ENCODE data around the gene CAMK1D. TPM values are rescaled to one million over a fixed set of nuclear protein-coding genes. Genes with fewer than 3 reads are reported as not detected.
"Not testable (repeated sequence)": the region's sequence is repeated elsewhere in the genome, so short reads cannot be mapped to it uniquely, and the experiment has no call there.

The CAMK1D gene
- total RNA-seq (2014; rRNA removed; shearing (Covaris generic); ENCODE audit: low replicate concordance) = 0.11 and 0.63 TPM in 2 replicates

- peaks cover 11% of the 10 kb centered on the region for H3K4me1 ChIP-seq (ENCODE audit: low read length)
- DNase-seq = peak; percentile 92
- no peaks in the 10 kb centered on the region for H3K9me3 ChIP-seq (ENCODE audit: low read length)
- H3K9ac ChIP-seq (ENCODE audit: low read length) = peak within 1 kb of the TSS; percentile 70
- no peak within 1 kb of the TSS for H3K27ac ChIP-seq (ENCODE audit: low read length)
- H2AFZ ChIP-seq (ENCODE audit: low read length) = peak within 1 kb of the TSS; percentile 92
- H3K79me2 ChIP-seq (ENCODE audit: low read length) = no peaks in the 10 kb centered on the region
- peak within 1 kb of the TSS; percentile 92 for H3K4me2 ChIP-seq (ENCODE audit: low read depth, low read length, poor library complexity, severe bottlenecking)
- H3K9me2 ChIP-seq (replicated peaks; ENCODE audit: insufficient read depth, low read length) = no peaks in the 10 kb centered on the region
- no peaks in the 10 kb centered on the region for H3K27me3 ChIP-seq (ENCODE audit: low read length)
- no peaks in the 10 kb centered on the region for H3K36me3 ChIP-seq (ENCODE audit: insufficient read depth, low read length)
- H4K20me1 ChIP-seq (ENCODE audit: insufficient read depth, low read depth, low read length) = no peaks in the 10 kb centered on the region
- peak within 1 kb of the TSS; percentile 76 for H3K4me3 ChIP-seq (ENCODE audit: low read length)
Observed at GRCh38 chr10:12348870-12349628, at the start of gene CAMK1D. Gene CAMK1D, plus strand, starts transcription at chr10:12349547.

- H4K20me1 ChIP-seq (ENCODE audit: insufficient read depth, low read depth, low read length); H3K27ac ChIP-seq (ENCODE audit: low read length); H3K79me2 ChIP-seq (ENCODE audit: low read length); H3K4me3 ChIP-seq (ENCODE audit: low read length); H3K9ac ChIP-seq (ENCODE audit: low read length); H3K9me2 ChIP-seq (replicated peaks; ENCODE audit: insufficient read depth, low read length); DNase-seq; H2AFZ ChIP-seq (ENCODE audit: low read length); H3K36me3 ChIP-seq (ENCODE audit: insufficient read depth, low read length); H3K4me2 ChIP-seq (ENCODE audit: low read depth, low read length, poor library complexity, severe bottlenecking); H3K4me1 ChIP-seq (ENCODE audit: low read length); H3K27me3 ChIP-seq (ENCODE audit: low read length); H3K9me3 ChIP-seq (ENCODE audit: low read length): not testable (repeated sequence)
Observed at GRCh38 chr10:12301036-12301435, 48.3 kb upstream of the CAMK1D start.

- no peaks in the 10 kb centered on the region for H3K9me3 ChIP-seq (ENCODE audit: low read length)
- no peak overlapping the region for H2AFZ ChIP-seq (ENCODE audit: low read length)
- H3K27me3 ChIP-seq (ENCODE audit: low read length) = no peaks in the 10 kb centered on the region
- H3K4me1 ChIP-seq (ENCODE audit: low read length) = no peaks in the 10 kb centered on the region
- no peaks in the 10 kb centered on the region for H4K20me1 ChIP-seq (ENCODE audit: insufficient read depth, low read depth, low read length)
- no peak for DNase-seq
- H3K9me2 ChIP-seq (replicated peaks; ENCODE audit: insufficient read depth, low read length) = no peaks in the 10 kb centered on the region
- H3K4me2 ChIP-seq (ENCODE audit: low read depth, low read length, poor library complexity, severe bottlenecking) = no peak overlapping the region
- H3K27ac ChIP-seq (ENCODE audit: low read length) = no peak overlapping the region
- H3K4me3 ChIP-seq (ENCODE audit: low read length) = no peak overlapping the region
- H3K36me3 ChIP-seq (ENCODE audit: insufficient read depth, low read length) = no peaks in the 10 kb centered on the region
- H3K79me2 ChIP-seq (ENCODE audit: low read length) = no peaks in the 10 kb centered on the region
- H3K9ac ChIP-seq (ENCODE audit: low read length) = no peak overlapping the region
Observed at GRCh38 chr10:12308057-12308456, 41.3 kb upstream of the CAMK1D start.

GRCh38 chr10:12308736-12309375 is 40.5 kb upstream of the CAMK1D start:
- no peak for DNase-seq
- Histone ChIP-seq H4K20me1 (ENCODE audit: insufficient read depth, low read depth, low read length) (no peaks in the 10 kb centered on the region), H3K9ac (ENCODE audit: low read length) (no peak overlapping the region), H3K9me2 (replicated peaks; ENCODE audit: insufficient read depth, low read length) (no peaks in the 10 kb centered on the region), H3K27me3 (ENCODE audit: low read length) (no peaks in the 10 kb centered on the region), H3K9me3 (ENCODE audit: low read length) (no peaks in the 10 kb centered on the region), H3K4me2 (ENCODE audit: low read depth, low read length, poor library complexity, severe bottlenecking) (no peak overlapping the region), H3K4me3 (ENCODE audit: low read length) (no peak overlapping the region), H3K36me3 (ENCODE audit: insufficient read depth, low read length) (no peaks in the 10 kb centered on the region), H2AFZ (ENCODE audit: low read length) (no peak overlapping the region), H3K79me2 (ENCODE audit: low read length) (no peaks in the 10 kb centered on the region), H3K4me1 (ENCODE audit: low read length) (no peaks in the 10 kb centered on the region), H3K27ac (ENCODE audit: low read length) (no peak overlapping the region)

- H3K27ac ChIP-seq (ENCODE audit: low read length); H3K4me1 ChIP-seq (ENCODE audit: low read length); H4K20me1 ChIP-seq (ENCODE audit: insufficient read depth, low read depth, low read length); H3K27me3 ChIP-seq (ENCODE audit: low read length); DNase-seq; H3K9me3 ChIP-seq (ENCODE audit: low read length); H3K4me2 ChIP-seq (ENCODE audit: low read depth, low read length, poor library complexity, severe bottlenecking); H2AFZ ChIP-seq (ENCODE audit: low read length); H3K4me3 ChIP-seq (ENCODE audit: low read length); H3K9ac ChIP-seq (ENCODE audit: low read length); H3K79me2 ChIP-seq (ENCODE audit: low read length); H3K9me2 ChIP-seq (replicated peaks; ENCODE audit: insufficient read depth, low read length); H3K36me3 ChIP-seq (ENCODE audit: insufficient read depth, low read length): not testable (repeated sequence)
Observed at GRCh38 chr10:12309783-12310182, 39.6 kb upstream of the CAMK1D start.

- H3K9me3 ChIP-seq (ENCODE audit: low read length) = no peaks in the 10 kb centered on the region
- H3K27me3 ChIP-seq (ENCODE audit: low read length) = no peaks in the 10 kb centered on the region
- no peaks in the 10 kb centered on the region for H3K4me1 ChIP-seq (ENCODE audit: low read length)
- H3K9ac ChIP-seq (ENCODE audit: low read length) = no peak overlapping the region
- H2AFZ ChIP-seq (ENCODE audit: low read length) = no peak overlapping the region
- DNase-seq = no peak
- H3K36me3 ChIP-seq (ENCODE audit: insufficient read depth, low read length) = no peaks in the 10 kb centered on the region
- no peaks in the 10 kb centered on the region for H4K20me1 ChIP-seq (ENCODE audit: insufficient read depth, low read depth, low read length)
- H3K4me3 ChIP-seq (ENCODE audit: low read length) = no peak overlapping the region
- no peak overlapping the region for H3K27ac ChIP-seq (ENCODE audit: low read length)
- H3K4me2 ChIP-seq (ENCODE audit: low read depth, low read length, poor library complexity, severe bottlenecking) = no peak overlapping the region
- no peaks in the 10 kb centered on the region for H3K9me2 ChIP-seq (replicated peaks; ENCODE audit: insufficient read depth, low read length)
- H3K79me2 ChIP-seq (ENCODE audit: low read length) = no peaks in the 10 kb centered on the region
Observed at GRCh38 chr10:12314836-12315235, 34.5 kb upstream of the CAMK1D start.

- no peak overlapping the region for H2AFZ ChIP-seq (ENCODE audit: low read length)
- H3K27me3 ChIP-seq (ENCODE audit: low read length) = no peaks in the 10 kb centered on the region
- H3K9me3 ChIP-seq (ENCODE audit: low read length) = no peaks in the 10 kb centered on the region
Observed at GRCh38 chr10:12319076-12319475, 30.3 kb upstream of the CAMK1D start.

GRCh38 chr10:12320892-12321291 is 28.5 kb upstream of the CAMK1D start:
- H4K20me1 ChIP-seq (ENCODE audit: insufficient read depth, low read depth, low read length) = no peaks in the 10 kb centered on the region
- H3K79me2 ChIP-seq (ENCODE audit: low read length) = no peaks in the 10 kb centered on the region
- no peaks in the 10 kb centered on the region for H3K9me2 ChIP-seq (replicated peaks; ENCODE audit: insufficient read depth, low read length)
- DNase-seq = no peak
- H3K4me3 ChIP-seq (ENCODE audit: low read length) = no peak overlapping the region
- no peak overlapping the region for H3K4me2 ChIP-seq (ENCODE audit: low read depth, low read length, poor library complexity, severe bottlenecking)
- no peak overlapping the region for H3K9ac ChIP-seq (ENCODE audit: low read length)
- no peaks in the 10 kb centered on the region for H3K4me1 ChIP-seq (ENCODE audit: low read length)
- H2AFZ ChIP-seq (ENCODE audit: low read length) = no peak overlapping the region
- no peaks in the 10 kb centered on the region for H3K27me3 ChIP-seq (ENCODE audit: low read length)
- H3K27ac ChIP-seq (ENCODE audit: low read length) = no peak overlapping the region
- H3K9me3 ChIP-seq (ENCODE audit: low read length) = no peaks in the 10 kb centered on the region
- no peaks in the 10 kb centered on the region for H3K36me3 ChIP-seq (ENCODE audit: insufficient read depth, low read length)

More at GRCh38 chr10:12319076-12319475, 30.3 kb upstream of the CAMK1D start:
- Histone ChIP-seq H3K9me2 (replicated peaks; ENCODE audit: insufficient read depth, low read length) (no peaks in the 10 kb centered on the region), H4K20me1 (ENCODE audit: insufficient read depth, low read depth, low read length) (no peaks in the 10 kb centered on the region), H3K9ac (ENCODE audit: low read length) (no peak overlapping the region), H3K36me3 (ENCODE audit: insufficient read depth, low read length) (no peaks in the 10 kb centered on the region), H3K4me2 (ENCODE audit: low read depth, low read length, poor library complexity, severe bottlenecking) (no peak overlapping the region), H3K79me2 (ENCODE audit: low read length) (no peaks in the 10 kb centered on the region), H3K27ac (ENCODE audit: low read length) (no peak overlapping the region), H3K4me1 (ENCODE audit: low read length) (no peaks in the 10 kb centered on the region), H3K4me3 (ENCODE audit: low read length) (no peak overlapping the region)
- DNase-seq = no peak
